Naive thymus-derived CD4-positive, alpha-beta T cell (primary cell): ENCODE measurements around the gene KLHL42. TPM values are rescaled to one million over a fixed set of nuclear protein-coding genes. Genes with fewer than 3 reads are reported as not detected.
"Not testable (repeated sequence)": the region's sequence is repeated elsewhere in the genome, so short reads cannot be mapped to it uniquely, and the experiment has no call there.

Experiments used
- ATAC-seq: fragments of 150-1000 bp; cut with Tn5 transposase; 2 replicates; pipeline ENCODE4 v1.10.0; 2021; ENCODE audit warnings: mild to moderate bottlenecking, moderate library complexity
- CTCF ChIA-PET: fragments of 350-600 bp; sonication (Branson Sonifier 250); formaldehyde crosslinking; loops from one replicate; lab custom pipeline; 2021; ENCODE audit warnings: antibody characterized with exemption; lab: Charles Lee
- POLR2A ChIA-PET: fragments of 350-600 bp; sonication (Branson Sonifier 250); formaldehyde crosslinking; loops from one replicate; lab custom pipeline; 2021; ENCODE audit warnings: antibody characterized with exemption, inconsistent platforms; lab: Charles Lee
- DNase-seq, 9 donors: peaks; one replicate each; pipeline versions ENCODE4 v3.0.0 to v3.0.0-alpha.2; 2020 to 2022; ENCODE audit warnings: mixed read lengths in 1 of 9
- H3K27ac ChIP-seq: one replicate; pipeline ENCODE4 v1.7.0; 2013; ENCODE audit warnings: mild to moderate bottlenecking, low read depth, low read length, moderate library complexity
- H3K27me3 ChIP-seq, 2 donors: one replicate each; pipeline ENCODE4 v1.7.0; 2013; ENCODE audit warnings: low read length in 2 of 2, mild to moderate bottlenecking in 2 of 2, moderate library complexity in 2 of 2; ENCODE audit not compliant: control insufficient read depth in 2 of 2, insufficient read depth in 2 of 2
- H3K36me3 ChIP-seq, 3 experiments: 1 replicate in 2 of 3; 2 replicates in 1 of 3; pipeline ENCODE4 v1.7.0; 2013; ENCODE audit warnings: low read length in 3 of 3, mild to moderate bottlenecking in 3 of 3, moderate library complexity in 1 of 3; ENCODE audit not compliant: insufficient read depth in 3 of 3, control insufficient read depth in 2 of 3
- H3K4me1 ChIP-seq, 2 donors: one replicate each; pipeline ENCODE4 v1.7.0; 2013; ENCODE audit warnings: low read length in 2 of 2, mild to moderate bottlenecking in 2 of 2, moderate library complexity in 1 of 2; ENCODE audit not compliant: control insufficient read depth in 2 of 2, insufficient read depth in 2 of 2
- H3K4me3 ChIP-seq: 2 replicates; pipeline ENCODE4 v1.7.0; 2013; ENCODE audit warnings: mild to moderate bottlenecking, low read length
- H3K9me3 ChIP-seq, 3 experiments: 1 replicate in 2 of 3; 2 replicates in 1 of 3; pipeline ENCODE4 v1.7.0; 2013; ENCODE audit warnings: low read length in 3 of 3; ENCODE audit not compliant: control insufficient read depth in 2 of 3
- H3K27ac Mint-ChIP-seq, 9 donors: one replicate each; pipeline ENCODE4 v1.8.0; 2020 to 2022; ENCODE audit warnings: mixed read lengths in 9 of 9, mild to moderate bottlenecking in 8 of 9, moderate library complexity in 5 of 9, inconsistent platforms in 2 of 9
- H3K27me3 Mint-ChIP-seq, 5 donors: one replicate each; pipeline ENCODE4 v1.8.0; 2021 to 2022; ENCODE audit warnings: mixed read lengths in 5 of 5, mild to moderate bottlenecking in 1 of 5
- H3K36me3 Mint-ChIP-seq, 5 donors: one replicate each; pipeline ENCODE4 v1.8.0; 2020 to 2022; ENCODE audit warnings: mixed read lengths in 5 of 5, mild to moderate bottlenecking in 3 of 5, inconsistent platforms in 1 of 5
- H3K4me1 Mint-ChIP-seq, 7 donors: one replicate each; pipeline ENCODE4 v1.8.0; 2020 to 2022; ENCODE audit warnings: mixed read lengths in 7 of 7, mild to moderate bottlenecking in 3 of 7, inconsistent platforms in 1 of 7
- H3K4me3 Mint-ChIP-seq, 10 donors: one replicate each; pipeline ENCODE4 v1.8.0; 2020 to 2022; ENCODE audit warnings: mild to moderate bottlenecking in 10 of 10, mixed read lengths in 10 of 10, moderate library complexity in 6 of 10, inconsistent platforms in 2 of 10
- H3K9me3 Mint-ChIP-seq, 11 donors: one replicate each; pipeline ENCODE4 v1.8.0; 2020 to 2022; ENCODE audit warnings: mixed read lengths in 11 of 11, mild to moderate bottlenecking in 4 of 11, inconsistent platforms in 1 of 11, moderate library complexity in 1 of 11
- intact Hi-C, 2 donors: fragments of 100-400 bp; cut with micrococcal nuclease; formaldehyde crosslinking; loops; one replicate each; pipeline ENCODE4 v1.15.1; 2023
- polyA plus RNA-seq, 2 donors: library from polyadenylated mRNA; unstranded; fragments of 300-500 nt; fragmentation: Illumina TruSeq; gene quantifications; one replicate each; pipeline ENCODE4 v1.2.3, GENCODE V29; 2021
- total RNA-seq, 6 experiments: library from RNA in 5 of 6; stranded (reverse) in 5 of 6; gene quantifications; 1 replicate in 5 of 6; 2 replicates in 1 of 6; pipeline ENCODE4 v1.2.3 and lab custom pipeline; 2021 to 2026

KLHL42 gene
- total and polyA plus RNA-seq, 7 experiments from 2014 or later: 9.6 to 27.0 (median 16.9) TPM

DNA sequence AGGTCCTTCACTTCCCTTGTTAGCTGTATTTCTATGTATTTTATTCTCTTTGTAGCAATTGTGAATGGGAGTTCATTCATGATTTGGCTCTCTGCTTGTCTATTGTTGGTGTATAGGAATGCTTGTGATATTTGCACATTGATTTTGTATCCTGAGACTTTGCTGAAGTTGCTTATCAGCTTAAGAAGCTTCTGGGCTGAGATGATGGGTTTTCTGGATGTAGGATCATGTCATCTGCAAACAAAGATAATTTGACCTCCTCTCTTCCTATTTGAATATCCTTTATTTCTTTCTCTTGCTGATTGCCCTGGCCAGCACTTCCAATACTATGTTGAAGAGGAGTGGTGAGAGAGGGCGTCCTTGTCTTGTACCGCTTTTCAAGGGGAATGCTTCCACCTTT, 67.3 kb downstream of the KLHL42 start:
- H3K36me3 Mint-ChIP-seq, intact Hi-C loops, H3K4me1 ChIP-seq, H3K27ac Mint-ChIP-seq, ATAC-seq, H3K4me3 ChIP-seq, H3K4me3 Mint-ChIP-seq, CTCF ChIA-PET, H3K4me1 Mint-ChIP-seq, POLR2A ChIA-PET, H3K27ac ChIP-seq, H3K27me3 ChIP-seq, H3K36me3 ChIP-seq, DNase-seq, H3K9me3 ChIP-seq: not testable (repeated sequence)
- Mint-ChIP-seq H3K27me3 (peaks cover 0 to 17% (median 8%) of the 10 kb centered on the region in 5 donors), H3K9me3 (peaks cover 3 to 19% (median 10%) of the 10 kb centered on the region in 11 donors)

DNA sequence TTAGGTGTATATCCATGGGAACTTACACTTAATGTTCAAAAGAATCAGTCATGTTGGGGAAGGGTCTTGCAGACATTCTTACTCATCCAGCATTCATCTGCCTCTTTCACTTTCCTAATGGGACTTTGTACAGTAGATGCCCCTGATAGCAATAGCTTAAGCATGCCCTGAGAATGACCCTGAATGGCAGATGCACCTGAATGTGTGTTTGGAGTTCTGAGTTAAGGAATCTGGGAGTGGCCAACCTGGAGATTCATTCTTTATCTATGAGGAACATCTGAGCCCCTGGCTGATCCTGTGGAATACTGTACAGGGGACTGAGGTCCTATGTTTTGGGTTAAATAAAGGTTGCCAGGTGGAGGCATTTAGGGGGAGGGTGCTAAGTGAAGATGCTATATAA, 71.3 kb downstream of the KLHL42 start:
- intact Hi-C loops: no loop called here
- Mint-ChIP-seq H3K27ac (no peak overlapping the region), H3K36me3 (peaks cover 0 to 4% (median 0%) of the 10 kb centered on the region in 5 donors), H3K4me1 (no peaks in the 10 kb centered on the region), H3K9me3 (peaks cover 3 to 19% (median 10%) of the 10 kb centered on the region in 11 donors), H3K27me3 (peaks cover 5 to 12% (median 8%) of the 10 kb centered on the region in 5 donors), H3K4me3 (no peak overlapping the region)
- no peaks in the 10 kb centered on the region for H3K36me3 ChIP-seq
- no peaks in the 10 kb centered on the region for H3K9me3 ChIP-seq
- no peak overlapping the region for H3K27ac ChIP-seq
- H3K4me3 ChIP-seq: no peak overlapping the region
- H3K27me3 ChIP-seq: no peaks in the 10 kb centered on the region
- DNase-seq (no peak), ATAC-seq (no peak)
- ChIA-PET POLR2A (no interaction called here), CTCF (no interaction called here)
- H3K4me1 ChIP-seq: no peaks in the 10 kb centered on the region

GRCh38 chr12:27852117-27852516, 72.1 kb downstream of the KLHL42 start:
- H3K27me3 Mint-ChIP-seq: peaks cover 5 to 16% (median 9%) of the 10 kb centered on the region in 5 donors
- Histone ChIP-seq H3K27me3 (no peaks in the 10 kb centered on the region), H3K4me3 (no peak overlapping the region), H3K9me3 (no peaks in the 10 kb centered on the region), H3K4me1 (no peaks in the 10 kb centered on the region), H3K36me3 (no peaks in the 10 kb centered on the region), H3K27ac (no peak overlapping the region)
- CTCF ChIA-PET: interaction anchor here (0.6 kb wide), 1 partner anchor 44 kb away, joined by 4 read pairs; no protein-coding TSS in a partner anchor
- POLR2A ChIA-PET: no interaction called here
- DNase-seq (no peak), ATAC-seq (no peak)
- H3K4me3 Mint-ChIP-seq: no peak overlapping the region
- no peak overlapping the region for H3K27ac Mint-ChIP-seq
- H3K4me1 Mint-ChIP-seq: no peaks in the 10 kb centered on the region
- H3K9me3 Mint-ChIP-seq: peaks cover 3 to 19% (median 10%) of the 10 kb centered on the region in 11 donors
- peaks cover 0 to 4% (median 0%) of the 10 kb centered on the region in 5 donors for H3K36me3 Mint-ChIP-seq
- intact Hi-C loops: no loop called here

Other genes with a start within 250 kb of the KLHL42 start
- under 1 TPM in 1 of 5 experiments, not detected in 4; 0.85 TPM for gene REP15, start 83.8 kb upstream of the KLHL42 start, total RNA-seq
- gene REP15, start 83.8 kb upstream of the KLHL42 start, polyA plus RNA-seq: not detected
- gene MRPS35, start 69.4 kb upstream of the KLHL42 start, total RNA-seq: 10 to 100 TPM; 19.9 to 35.7 (median 23.5) TPM
- gene MRPS35, start 69.4 kb upstream of the KLHL42 start, polyA plus RNA-seq: 10 to 100 TPM; 60.1 to 64.8 TPM
- gene MANSC4, start within 50 bp of the KLHL42 start, total RNA-seq: under 1 TPM in 1 of 5 experiments, not detected in 4; 0.64 TPM
- not detected for gene MANSC4, start within 50 bp of the KLHL42 start, polyA plus RNA-seq
- gene PTHLH, start 192.5 kb downstream of the KLHL42 start, total RNA-seq: not detected
- not detected for gene PTHLH, start 192.5 kb downstream of the KLHL42 start, polyA plus RNA-seq